Nephron (organoid): ENCODE results near the gene CORO6.

ENCODE experiments used
- H3K27ac Mint-ChIP-seq, 3 experiments: 2 replicates each; pipeline ENCODE4 v1.8.0; 2020; ENCODE audit warnings: mixed read lengths in 3 of 3, mild to moderate bottlenecking in 2 of 3, moderate library complexity in 1 of 3
- H3K27me3 Mint-ChIP-seq: 2 replicates; pipeline ENCODE4 v1.8.0; 2021; ENCODE audit warnings: low read depth, mild to moderate bottlenecking, moderate library complexity, mixed read lengths
- H3K36me3 Mint-ChIP-seq: 2 replicates; pipeline ENCODE4 v1.8.0; 2020; ENCODE audit warnings: low read depth, mixed read lengths
- H3K4me1 Mint-ChIP-seq: 2 replicates; pipeline ENCODE4 v1.8.0; 2020; ENCODE audit warnings: mixed read lengths
- H3K4me3 Mint-ChIP-seq, 3 experiments: 2 replicates each; pipeline ENCODE4 v1.8.0; 2020; ENCODE audit warnings: mild to moderate bottlenecking in 3 of 3, mixed read lengths in 3 of 3, moderate library complexity in 2 of 3
- H3K9me3 Mint-ChIP-seq: 2 replicates; pipeline ENCODE4 v1.8.0; 2020; ENCODE audit warnings: mixed read lengths
- CTCF ChIP-seq, 3 experiments: fragments of 200-600 bp; sonication (generic); IDR thresholded peaks; one replicate each; pipeline ENCODE4 v1.5.0; 2021; ENCODE audit warnings: antibody characterized with exemption in 3 of 3; ENCODE audit not compliant: unreplicated experiment in 3 of 3

The CORO6 gene

GRCh38 chr17:29615048-29615385 is 7.7 kb downstream of the CORO6 start:
- no peak for TF ChIP-seq CTCF (IDR thresholded peaks at IDR 0.05; ENCODE audit: unreplicated experiment in 3 of 3)
- H3K27me3 Mint-ChIP-seq = peaks cover 59% of the 10 kb centered on the region
- H3K27ac Mint-ChIP-seq = no peak overlapping the region
- no peaks in the 10 kb centered on the region for H3K9me3 Mint-ChIP-seq
- H3K36me3 Mint-ChIP-seq = peaks cover 8% of the 10 kb centered on the region
- peak overlapping the region; percentile 54 to 87 (median 80) for H3K4me3 Mint-ChIP-seq
- peaks cover 26% of the 10 kb centered on the region for H3K4me1 Mint-ChIP-seq

- H3K9me3 Mint-ChIP-seq = no peaks in the 10 kb centered on the region
- H3K27me3 Mint-ChIP-seq = peaks cover 54% of the 10 kb centered on the region
- no peak for TF ChIP-seq CTCF (IDR thresholded peaks at IDR 0.05; ENCODE audit: unreplicated experiment in 3 of 3)
- H3K4me1 Mint-ChIP-seq = peaks cover 21% of the 10 kb centered on the region
- peak overlapping the region; percentile 54 to 80 (median 54) for H3K4me3 Mint-ChIP-seq
- no peak overlapping the region for H3K27ac Mint-ChIP-seq
- peaks cover 8% of the 10 kb centered on the region for H3K36me3 Mint-ChIP-seq
Observed at GRCh38 chr17:29614349-29615047, 8.2 kb downstream of the CORO6 start.

- H3K27ac Mint-ChIP-seq = no peak overlapping the region
- peaks cover 21% of the 10 kb centered on the region for H3K4me1 Mint-ChIP-seq
- TF ChIP-seq CTCF (IDR thresholded peaks at IDR 0.05; ENCODE audit: unreplicated experiment in 3 of 3) = no peak
- no peaks in the 10 kb centered on the region for H3K9me3 Mint-ChIP-seq
- H3K4me3 Mint-ChIP-seq = peak overlapping the region in 2 of 3 experiments; percentile 40 to 41
- H3K27me3 Mint-ChIP-seq = peaks cover 48% of the 10 kb centered on the region
- peaks cover 8% of the 10 kb centered on the region for H3K36me3 Mint-ChIP-seq
Observed at GRCh38 chr17:29613856-29614255, 8.9 kb downstream of the CORO6 start.

- peaks cover 43% of the 10 kb centered on the region for H3K27me3 Mint-ChIP-seq
- no peak overlapping the region for H3K27ac Mint-ChIP-seq
- peaks cover 21% of the 10 kb centered on the region for H3K4me1 Mint-ChIP-seq
- no peaks in the 10 kb centered on the region for H3K9me3 Mint-ChIP-seq
- no peak overlapping the region for H3K4me3 Mint-ChIP-seq
- peak; percentile 72 to 87 (median 77) for TF ChIP-seq CTCF (IDR thresholded peaks at IDR 0.05; ENCODE audit: unreplicated experiment in 3 of 3)
- H3K36me3 Mint-ChIP-seq = peaks cover 8% of the 10 kb centered on the region
Observed at GRCh38 chr17:29613352-29613837, 9.3 kb downstream of the CORO6 start.

GRCh38 chr17:29612404-29613280 is 10.1 kb downstream of the CORO6 start:
- no peak for TF ChIP-seq CTCF (IDR thresholded peaks at IDR 0.05; ENCODE audit: unreplicated experiment in 3 of 3)
- Mint-ChIP-seq H3K4me1 (peaks cover 21% of the 10 kb centered on the region), H3K27ac (no peak overlapping the region), H3K36me3 (peaks cover 8% of the 10 kb centered on the region), H3K27me3 (peaks cover 36% of the 10 kb centered on the region), H3K9me3 (no peaks in the 10 kb centered on the region), H3K4me3 (no peak overlapping the region)
